ENCODE data around the gene NHS. TPM values are rescaled to one million over a fixed set of nuclear protein-coding genes. Genes with fewer than 3 reads are reported as not detected.
A peak's percentile ranks its signal among the peaks of the same experiment; 100 is the strongest.

NHS gene
- total RNA-seq, result under 1 TPM; 0.09 to 0.67 TPM
- polyA plus RNA-seq, result not detected

GRCh38 chrX:17374619-17375366, at the start of gene NHS:
Gene NHS (plus strand): TSS chrX:17375200. CDS start chrX:17375758, 558 bp downstream.
- peaks cover 2% of the 10 kb centered on the region for H3K27me3 ChIP-seq (ENCODE audit: insufficient read depth, low read length)
- H3K4me1 Mint-ChIP-seq, result no peaks in the 10 kb centered on the region
- intact Hi-C loops (cut with micrococcal nuclease), result no loop called here
- no peaks in the 10 kb centered on the region for H3K36me3 ChIP-seq (ENCODE audit: insufficient read depth, low read length)
- no peak for DNase-seq
- no peak within 1 kb of the TSS for H3K27ac Mint-ChIP-seq
- H3K4me1 ChIP-seq (ENCODE audit: insufficient read depth, low read length), result no peaks in the 10 kb centered on the region
- H3K9me3 Mint-ChIP-seq, result peaks cover 0 to 6% (median 0%) of the 10 kb centered on the region in 8 donors
- H3K36me3 Mint-ChIP-seq, result no peaks in the 10 kb centered on the region
- H3K27me3 Mint-ChIP-seq, result peaks cover 13 to 15% of the 10 kb centered on the region in 2 donors
- no peak within 1 kb of the TSS for H3K4me3 ChIP-seq (ENCODE audit: low read length in 2 of 2)
- peak within 1 kb of the TSS in 1 of 8 donors; percentile 36 for H3K4me3 Mint-ChIP-seq
- CTCF ChIA-PET (ENCODE audit: partially characterized antibody), result no interaction called here
- POLR2A ChIA-PET (ENCODE audit: partially characterized antibody), result no interaction called here
- H3K27ac ChIP-seq (ENCODE audit: low read depth, low read length), result no peak within 1 kb of the TSS
- H3K9me3 ChIP-seq (ENCODE audit: control insufficient read depth in 1 of 2, low read length in 2 of 2), result no peaks in the 10 kb centered on the region

GRCh38 chrX:17328837-17329236, 46.2 kb upstream of the NHS start:
- Mint-ChIP-seq H3K27me3 (no peaks in the 10 kb centered on the region), H3K4me1 (no peaks in the 10 kb centered on the region), H3K27ac (no peak overlapping the region), H3K36me3 (no peaks in the 10 kb centered on the region), H3K4me3 (no peak overlapping the region), H3K9me3 (peaks cover 0 to 6% (median 2%) of the 10 kb centered on the region in 8 donors)
- H3K4me3 ChIP-seq (ENCODE audit: low read length in 2 of 2), result no peak overlapping the region
- intact Hi-C loops (cut with micrococcal nuclease), result no loop called here
- no peak overlapping the region for H3K27ac ChIP-seq (ENCODE audit: low read depth, low read length)
- no peaks in the 10 kb centered on the region for H3K4me1 ChIP-seq (ENCODE audit: insufficient read depth, low read length)
- ChIA-PET CTCF (ENCODE audit: partially characterized antibody) (no interaction called here), POLR2A (ENCODE audit: partially characterized antibody) (no interaction called here)
- H3K36me3 ChIP-seq (ENCODE audit: insufficient read depth, low read length), result no peaks in the 10 kb centered on the region
- DNase-seq, result no peak
- no peaks in the 10 kb centered on the region for H3K9me3 ChIP-seq (ENCODE audit: control insufficient read depth in 1 of 2, low read length in 2 of 2)
- no peaks in the 10 kb centered on the region for H3K27me3 ChIP-seq (ENCODE audit: insufficient read depth, low read length)

GRCh38 chrX:17336377-17336776, 38.6 kb upstream of the NHS start:
- Histone ChIP-seq H3K4me3 (ENCODE audit: low read length in 2 of 2) (no peak overlapping the region), H3K4me1 (ENCODE audit: insufficient read depth, low read length) (no peaks in the 10 kb centered on the region), H3K9me3 (ENCODE audit: control insufficient read depth in 1 of 2, low read length in 2 of 2) (no peaks in the 10 kb centered on the region), H3K27me3 (ENCODE audit: insufficient read depth, low read length) (no peaks in the 10 kb centered on the region), H3K36me3 (ENCODE audit: insufficient read depth, low read length) (no peaks in the 10 kb centered on the region), H3K27ac (ENCODE audit: low read depth, low read length) (no peak overlapping the region)
- Mint-ChIP-seq H3K27ac (no peak overlapping the region), H3K9me3 (peaks cover 0 to 6% (median 0%) of the 10 kb centered on the region in 8 donors), H3K27me3 (no peaks in the 10 kb centered on the region), H3K4me1 (no peaks in the 10 kb centered on the region), H3K36me3 (no peaks in the 10 kb centered on the region), H3K4me3 (no peak overlapping the region)
- DNase-seq, result no peak
- ChIA-PET POLR2A (ENCODE audit: partially characterized antibody) (no interaction called here), CTCF (ENCODE audit: partially characterized antibody) (no interaction called here)
- intact Hi-C loops (cut with micrococcal nuclease), result no loop called here

GRCh38 chrX:17355976-17356375, 19.0 kb upstream of the NHS start:
- no peak overlapping the region for H3K27ac Mint-ChIP-seq
- ChIA-PET POLR2A (ENCODE audit: partially characterized antibody) (no interaction called here), CTCF (ENCODE audit: partially characterized antibody) (no interaction called here)
- peaks cover 0 to 18% (median 5%) of the 10 kb centered on the region in 8 donors for H3K9me3 Mint-ChIP-seq
- Histone ChIP-seq H3K27me3 (ENCODE audit: insufficient read depth, low read length) (no peaks in the 10 kb centered on the region), H3K27ac (ENCODE audit: low read depth, low read length) (no peak overlapping the region), H3K36me3 (ENCODE audit: insufficient read depth, low read length) (no peaks in the 10 kb centered on the region), H3K4me1 (ENCODE audit: insufficient read depth, low read length) (no peaks in the 10 kb centered on the region), H3K9me3 (ENCODE audit: control insufficient read depth in 1 of 2, low read length in 2 of 2) (no peaks in the 10 kb centered on the region), H3K4me3 (ENCODE audit: low read length in 2 of 2) (no peak overlapping the region)
- no peaks in the 10 kb centered on the region for H3K4me1 Mint-ChIP-seq
- H3K4me3 Mint-ChIP-seq, result no peak overlapping the region
- no peaks in the 10 kb centered on the region for H3K36me3 Mint-ChIP-seq
- peaks cover 0 to 1% of the 10 kb centered on the region in 2 donors for H3K27me3 Mint-ChIP-seq
- intact Hi-C loops (cut with micrococcal nuclease), result no loop called here
- DNase-seq, result no peak

GRCh38 chrX:17359500-17359899, 15.5 kb upstream of the NHS start:
- Histone ChIP-seq H3K36me3 (ENCODE audit: insufficient read depth, low read length) (no peaks in the 10 kb centered on the region), H3K9me3 (ENCODE audit: control insufficient read depth in 1 of 2, low read length in 2 of 2) (no peaks in the 10 kb centered on the region), H3K4me1 (ENCODE audit: insufficient read depth, low read length) (no peaks in the 10 kb centered on the region), H3K4me3 (ENCODE audit: low read length in 2 of 2) (no peak overlapping the region), H3K27me3 (ENCODE audit: insufficient read depth, low read length) (no peaks in the 10 kb centered on the region), H3K27ac (ENCODE audit: low read depth, low read length) (no peak overlapping the region)
- H3K27ac Mint-ChIP-seq, result no peak overlapping the region
- no peak for DNase-seq
- no peaks in the 10 kb centered on the region for H3K36me3 Mint-ChIP-seq
- H3K4me3 Mint-ChIP-seq, result no peak overlapping the region
- POLR2A ChIA-PET (ENCODE audit: partially characterized antibody), result no interaction called here
- CTCF ChIA-PET (ENCODE audit: partially characterized antibody), result no interaction called here
- H3K9me3 Mint-ChIP-seq, result peaks cover 0 to 5% (median 0%) of the 10 kb centered on the region in 8 donors
- no peaks in the 10 kb centered on the region for H3K4me1 Mint-ChIP-seq
- H3K27me3 Mint-ChIP-seq, result peaks cover 0 to 1% of the 10 kb centered on the region in 2 donors
- intact Hi-C loops (cut with micrococcal nuclease), result no loop called here

GRCh38 chrX:17361620-17362019, 13.4 kb upstream of the NHS start:
- Histone ChIP-seq H3K36me3 (ENCODE audit: insufficient read depth, low read length) (no peaks in the 10 kb centered on the region), H3K4me3 (ENCODE audit: low read length in 2 of 2) (no peak overlapping the region), H3K27ac (ENCODE audit: low read depth, low read length) (no peak overlapping the region), H3K27me3 (ENCODE audit: insufficient read depth, low read length) (no peaks in the 10 kb centered on the region), H3K4me1 (ENCODE audit: insufficient read depth, low read length) (no peaks in the 10 kb centered on the region), H3K9me3 (ENCODE audit: control insufficient read depth in 1 of 2, low read length in 2 of 2) (no peaks in the 10 kb centered on the region)
- Mint-ChIP-seq H3K36me3 (no peaks in the 10 kb centered on the region), H3K4me1 (no peaks in the 10 kb centered on the region), H3K27ac (no peak overlapping the region), H3K27me3 (peaks cover 0 to 1% of the 10 kb centered on the region in 2 donors), H3K4me3 (no peak overlapping the region), H3K9me3 (peaks cover 0 to 5% (median 0%) of the 10 kb centered on the region in 8 donors)
- ChIA-PET POLR2A (ENCODE audit: partially characterized antibody) (no interaction called here), CTCF (ENCODE audit: partially characterized antibody) (no interaction called here)
- intact Hi-C loops (cut with micrococcal nuclease), result no loop called here
- DNase-seq, result no peak

GRCh38 chrX:17368002-17368401, 7.0 kb upstream of the NHS start:
- POLR2A ChIA-PET (ENCODE audit: partially characterized antibody), result no interaction called here

More at GRCh38 chrX:17368002-17368401, 7.0 kb upstream of the NHS start:
- H3K36me3 ChIP-seq (ENCODE audit: insufficient read depth, low read length), result no peaks in the 10 kb centered on the region
- DNase-seq, result no peak
- H3K4me3 ChIP-seq (ENCODE audit: low read length in 2 of 2), result no peak overlapping the region
- H3K4me3 Mint-ChIP-seq, result no peak overlapping the region
- CTCF ChIA-PET (ENCODE audit: partially characterized antibody), result no interaction called here
- H3K27me3 ChIP-seq (ENCODE audit: insufficient read depth, low read length), result no peaks in the 10 kb centered on the region
- H3K27me3 Mint-ChIP-seq, result peaks cover 2% of the 10 kb centered on the region in 2 donors
- no peak overlapping the region for H3K27ac Mint-ChIP-seq
- peaks cover 0 to 3% (median 0%) of the 10 kb centered on the region in 8 donors for H3K9me3 Mint-ChIP-seq
- H3K36me3 Mint-ChIP-seq, result no peaks in the 10 kb centered on the region
- H3K9me3 ChIP-seq (ENCODE audit: control insufficient read depth in 1 of 2, low read length in 2 of 2), result no peaks in the 10 kb centered on the region
- H3K27ac ChIP-seq (ENCODE audit: low read depth, low read length), result no peak overlapping the region
- H3K4me1 ChIP-seq (ENCODE audit: insufficient read depth, low read length), result no peaks in the 10 kb centered on the region
- intact Hi-C loops (cut with micrococcal nuclease), result no loop called here
- H3K4me1 Mint-ChIP-seq, result no peaks in the 10 kb centered on the region

All from CD4-positive, alpha-beta memory T cell (primary cell).